NCI-H1694 (cell line): ENCODE data around the gene NFRKB.
"Not testable (repeated sequence)": the region's sequence is repeated elsewhere in the genome, so short reads cannot be mapped to it uniquely, and the experiment has no call there.

ENCODE experiments used
- DNase-seq: peaks from one replicate; lab custom pipeline; 2025; lab: John Stamatoyannopoulos, UW

The NFRKB gene

GRCh38 chr11:129894278-129895125 lies 876 bp downstream of the NFRKB start:
- no peak for DNase-seq

DNA sequence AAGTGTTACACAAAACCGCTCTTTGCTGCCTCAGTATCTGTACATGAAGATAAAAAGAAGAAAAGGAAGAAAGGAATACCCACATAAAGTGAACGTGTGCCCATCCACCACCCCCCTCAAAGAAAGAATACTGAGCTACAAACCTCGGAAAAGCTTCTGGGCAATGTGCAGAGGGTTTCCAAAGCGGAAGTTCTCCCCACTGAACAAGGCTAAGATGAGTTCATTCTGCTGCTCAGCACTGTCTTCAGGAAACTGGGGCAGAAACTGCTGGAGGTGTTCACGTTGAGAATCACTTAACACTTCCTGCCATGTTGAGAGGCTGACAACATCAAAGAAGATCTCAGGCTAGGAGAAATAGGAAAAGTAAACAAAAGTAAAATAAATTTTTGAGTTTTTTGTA lies 6.9 kb downstream of the NFRKB start:
- DNase-seq, result no peak

GRCh38 chr11:129885381-129885780 lies 10.0 kb downstream of the NFRKB start:
- DNase-seq, result no peak

- DNase-seq, result no peak
Measured at GRCh38 chr11:129884581-129884980, 10.8 kb downstream of the NFRKB start.

DNA sequence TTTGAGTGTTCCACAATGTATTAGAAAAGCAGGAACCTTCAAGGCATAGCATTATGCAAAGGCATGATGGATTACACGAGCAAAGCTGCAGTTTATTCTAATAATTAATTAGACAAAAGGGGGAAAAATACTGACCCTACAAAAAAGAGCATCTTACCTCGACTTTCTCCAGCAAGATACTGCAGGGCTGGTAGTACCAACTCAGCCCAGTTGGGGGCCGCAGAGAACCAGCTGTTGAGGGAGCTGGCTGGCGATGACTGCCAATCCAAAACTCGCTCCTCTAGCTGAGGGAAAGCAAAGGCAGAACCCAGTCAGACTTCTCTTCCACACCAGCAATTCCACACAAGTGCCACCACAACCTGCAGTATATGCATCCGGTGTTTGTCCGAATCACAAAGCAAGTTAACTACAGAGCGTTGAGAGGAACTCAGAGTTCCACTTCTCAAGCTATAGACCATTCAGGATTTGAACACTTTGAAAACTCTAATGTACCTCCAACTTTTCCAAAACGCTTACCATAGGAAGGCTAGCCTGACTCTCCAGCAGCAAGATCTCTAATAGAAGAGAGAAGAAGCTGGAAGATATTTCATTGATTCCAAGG lies 13.7 kb downstream of the NFRKB start:
- no peak for DNase-seq

- no peak for DNase-seq
Measured at GRCh38 chr11:129880311-129880710, 15.1 kb downstream of the NFRKB start.

DNA sequence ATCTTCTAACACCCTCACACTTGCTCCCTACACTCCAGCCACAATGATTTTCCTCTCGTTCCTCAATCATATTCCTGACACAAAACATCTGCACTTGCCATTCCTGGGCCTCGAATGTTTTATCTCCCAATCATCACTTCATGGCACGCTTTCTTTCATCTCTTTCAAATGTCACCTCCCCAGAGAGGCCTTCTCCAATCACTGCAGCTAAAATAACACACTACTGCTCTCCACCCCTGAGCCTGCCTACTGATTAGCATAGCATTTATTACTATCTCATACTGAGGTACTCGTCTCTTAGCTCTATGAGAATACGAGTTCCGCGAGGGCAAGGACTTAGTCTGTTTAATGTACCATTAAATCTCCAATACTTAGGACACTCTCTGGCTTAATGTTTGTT lies 23.5 kb downstream of the NFRKB start:
- no peak for DNase-seq

- not testable (repeated sequence) for DNase-seq
Measured at GRCh38 chr11:129868626-129869025, 26.8 kb downstream of the NFRKB start.

DNA sequence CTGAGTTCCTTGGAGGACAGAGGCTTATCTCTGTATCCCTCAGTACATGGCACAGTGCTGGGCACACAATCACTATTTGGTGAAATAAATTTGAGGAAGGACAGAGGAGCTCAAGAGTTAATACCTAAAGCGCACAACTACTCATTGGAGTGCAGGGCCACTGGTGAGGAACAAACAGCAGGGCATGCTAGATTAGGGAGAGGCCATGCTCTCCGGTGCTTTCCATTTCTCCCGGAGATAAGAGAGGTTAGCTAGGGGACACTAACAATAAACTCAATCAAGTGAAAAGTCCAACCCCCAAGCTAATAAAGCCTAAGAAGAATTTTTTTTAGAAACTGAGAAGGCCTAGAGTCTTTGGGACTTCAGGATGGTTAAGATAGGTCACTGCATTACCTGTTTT lies 29.1 kb downstream of the NFRKB start:
- DNase-seq, result no peak

DNA sequence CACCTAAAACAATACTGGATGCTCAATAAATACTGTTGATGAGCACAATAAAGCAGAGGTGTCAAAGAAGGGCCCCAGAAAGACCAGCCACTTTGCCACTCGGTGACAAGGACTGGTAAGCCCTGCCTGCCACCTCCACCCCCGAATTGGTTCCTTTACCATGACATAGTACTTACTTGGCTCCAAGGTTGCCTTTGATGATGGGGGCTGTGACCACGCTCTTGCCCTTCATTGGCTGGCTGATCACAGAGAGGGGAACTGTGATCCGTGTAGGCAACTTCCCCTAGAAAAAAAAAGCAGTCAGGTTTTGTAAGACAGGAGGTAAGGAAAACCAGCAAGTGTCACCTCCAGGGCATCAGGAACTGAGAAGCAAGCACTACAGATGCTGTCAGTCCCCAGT lies 29.7 kb downstream of the NFRKB start:
- no peak for DNase-seq

GRCh38 chr11:129864811-129865210 lies 30.6 kb downstream of the NFRKB start:
- no peak for DNase-seq

- no peak for DNase-seq
Measured at GRCh38 chr11:129861702-129862522, 33.5 kb downstream of the NFRKB start.

DNA sequence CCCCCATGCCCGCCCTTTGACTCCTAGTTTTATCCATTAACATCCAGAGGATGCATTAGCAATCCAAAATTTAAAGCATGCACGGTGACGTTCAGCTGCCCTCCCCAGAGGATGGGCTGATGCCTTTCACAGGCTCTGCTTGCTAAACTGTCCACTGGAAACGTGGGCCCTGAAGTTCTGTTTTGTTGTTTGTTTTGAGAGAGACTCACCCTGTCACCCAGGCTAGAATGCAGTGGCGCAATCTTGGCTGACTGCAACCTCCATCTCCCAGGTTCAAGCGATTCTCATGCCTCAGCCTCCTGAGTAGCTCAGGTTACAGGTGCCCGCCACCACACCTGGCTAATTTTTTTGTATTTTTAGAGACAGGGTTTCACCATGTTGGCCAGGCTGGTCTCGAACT lies 39.3 kb downstream of the NFRKB start:
- no peak for DNase-seq

DNA sequence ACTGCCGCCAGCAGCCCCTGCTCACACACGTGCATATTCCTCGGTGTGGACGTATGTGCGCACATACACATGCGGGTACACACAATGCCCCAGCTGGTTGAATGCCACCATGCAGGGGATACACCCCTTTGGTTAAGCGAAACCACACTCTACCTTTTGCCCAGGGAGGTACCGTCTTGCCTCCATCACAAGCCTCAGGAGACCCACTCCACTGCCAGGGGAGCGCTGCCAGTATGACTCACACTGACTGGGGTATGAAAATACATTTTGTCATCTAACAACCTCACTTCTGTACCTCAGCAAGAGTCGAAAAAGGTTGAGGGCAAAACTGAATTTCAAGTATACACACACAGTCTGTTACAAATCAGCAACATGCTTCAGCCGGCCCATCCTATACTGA lies 40.3 kb downstream of the NFRKB start:
- DNase-seq, result no peak

GRCh38 chr11:129854232-129854805 lies 41.1 kb downstream of the NFRKB start:
- no peak for DNase-seq

- no peak for DNase-seq
Measured at GRCh38 chr11:129853518-129854231, 41.7 kb downstream of the NFRKB start.

DNA sequence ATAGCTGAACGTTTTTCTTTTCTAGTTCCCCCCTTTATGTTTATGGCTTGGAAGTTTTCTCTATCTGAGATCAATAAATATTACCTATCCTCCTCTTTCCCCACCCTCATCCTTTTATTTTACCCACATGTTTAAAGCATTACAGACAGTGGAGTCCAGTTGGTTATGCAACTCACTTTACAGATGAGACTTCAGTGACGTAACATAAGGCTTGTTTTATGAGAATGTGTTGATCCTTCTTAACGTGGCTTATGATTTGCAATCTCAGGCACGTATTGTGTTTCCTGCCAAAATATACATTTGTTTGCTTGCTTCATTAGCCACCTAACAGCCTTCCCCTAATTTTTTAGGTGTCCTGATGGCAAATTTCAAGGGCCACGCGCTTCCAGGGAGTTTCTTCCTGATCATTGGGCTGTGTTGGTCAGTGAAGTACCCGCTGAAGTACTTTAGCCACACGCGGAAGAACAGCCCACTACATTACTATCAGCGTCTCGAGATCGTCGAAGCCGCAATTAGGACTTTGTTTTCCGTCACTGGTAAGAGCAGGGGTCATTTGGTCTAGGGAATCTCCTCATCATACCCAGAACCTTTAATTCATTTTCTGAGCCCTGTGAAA lies 43.1 kb downstream of the NFRKB start:
- no peak for DNase-seq

GRCh38 chr11:129849447-129850130 lies 45.8 kb downstream of the NFRKB start:
- DNase-seq, result no peak

- not testable (repeated sequence) for DNase-seq
Measured at GRCh38 chr11:129847361-129847760, 48.0 kb downstream of the NFRKB start.

- DNase-seq, result no peak
Measured at GRCh38 chr11:129846508-129847335, 48.7 kb downstream of the NFRKB start.
